Measurements from ENCODE around the gene ZBTB46.

Gene ZBTB46

GRCh38 chr20:63836458-63837344 lies 5.6 kb upstream of the ZBTB46 start:
- no peak for DNase-seq

- no peak for DNase-seq
Measured at GRCh38 chr20:63835021-63835858, 4.2 kb upstream of the ZBTB46 start.

GRCh38 chr20:63834491-63834880 lies 3.4 kb upstream of the ZBTB46 start:
- no peak for DNase-seq

GRCh38 chr20:63833776-63834490 lies 2.9 kb upstream of the ZBTB46 start:
- DNase-seq: no peak

- no peak for DNase-seq
Measured at GRCh38 chr20:63831993-63832686, 1.1 kb upstream of the ZBTB46 start.

- DNase-seq: no peak
Measured at GRCh38 chr20:63831646-63831992, 555 bp upstream of the ZBTB46 start.

GRCh38 chr20:63829945-63830835 lies 874 bp downstream of the ZBTB46 start:
- no peak for DNase-seq

GRCh38 chr20:63829603-63829944 lies 1.5 kb downstream of the ZBTB46 start:
- no peak for DNase-seq

- no peak for DNase-seq
Measured at GRCh38 chr20:63828951-63829350, 2.1 kb downstream of the ZBTB46 start.

- DNase-seq: no peak
Measured at GRCh38 chr20:63828545-63828944, 2.5 kb downstream of the ZBTB46 start.

GRCh38 chr20:63828124-63828523 lies 2.9 kb downstream of the ZBTB46 start:
- DNase-seq: no peak

GRCh38 chr20:63826753-63827152 lies 4.3 kb downstream of the ZBTB46 start:
- DNase-seq: no peak

GRCh38 chr20:63825331-63826118 lies 5.5 kb downstream of the ZBTB46 start:
- no peak for DNase-seq

- DNase-seq: no peak
Measured at GRCh38 chr20:63823691-63824311, 7.3 kb downstream of the ZBTB46 start.

- DNase-seq: no peak
Measured at GRCh38 chr20:63822276-63822696, 8.8 kb downstream of the ZBTB46 start.

GRCh38 chr20:63821811-63822210 lies 9.3 kb downstream of the ZBTB46 start:
- DNase-seq: no peak

GRCh38 chr20:63819224-63819921 lies 11.7 kb downstream of the ZBTB46 start:
- peak; percentile 23 for DNase-seq

GRCh38 chr20:63815615-63816253 lies 15.3 kb downstream of the ZBTB46 start:
- no peak for DNase-seq

- DNase-seq: no peak
Measured at GRCh38 chr20:63814891-63815614, 16.0 kb downstream of the ZBTB46 start.

Measured in CD4-positive, alpha-beta T cell treated with Interleukin-12 subunit alpha and Interleukin-12 subunit beta, for 1 hour (primary cell).